Ectodermal cell (in vitro differentiated cells): ENCODE data around the gene FAM53A.

Source experiments
- H3K27ac ChIP-seq: 2 replicates; pipeline ENCODE4 v1.7.0; 2013; ENCODE audit warnings: mild to moderate bottlenecking, low read depth, low read length; ENCODE audit not compliant: insufficient read depth, poor library complexity, severe bottlenecking
- H3K27me3 ChIP-seq: 2 replicates; pipeline ENCODE4 v1.7.0; 2013; ENCODE audit warnings: mild to moderate bottlenecking, low read length; ENCODE audit not compliant: insufficient read depth, control insufficient read depth, poor library complexity, severe bottlenecking
- H3K36me3 ChIP-seq: one replicate; pipeline ENCODE4 v1.7.0; 2013; ENCODE audit warnings: low read length; ENCODE audit not compliant: control insufficient read depth, insufficient read depth
- H3K4me1 ChIP-seq: one replicate; pipeline ENCODE4 v1.7.0; 2013; ENCODE audit warnings: low read length; ENCODE audit not compliant: control insufficient read depth, insufficient read depth
- H3K4me3 ChIP-seq: 2 replicates; pipeline ENCODE4 v1.7.0; 2013; ENCODE audit warnings: low read depth, low read length, control low read depth; ENCODE audit not compliant: insufficient read depth
- H3K9me3 ChIP-seq: 2 replicates; pipeline ENCODE4 v1.7.0; 2013; ENCODE audit warnings: mild to moderate bottlenecking, low read length, moderate library complexity; ENCODE audit not compliant: control insufficient read depth
- WGBS, 2 experiments: methylation state at CpG; one replicate each; pipeline ENCODE4 v1.1.7; 2013; ENCODE audit warnings: missing lambda C conversion rate in 2 of 2; 5-methylcytosine and 5-hydroxymethylcytosine counted together

FAM53A gene

DNA sequence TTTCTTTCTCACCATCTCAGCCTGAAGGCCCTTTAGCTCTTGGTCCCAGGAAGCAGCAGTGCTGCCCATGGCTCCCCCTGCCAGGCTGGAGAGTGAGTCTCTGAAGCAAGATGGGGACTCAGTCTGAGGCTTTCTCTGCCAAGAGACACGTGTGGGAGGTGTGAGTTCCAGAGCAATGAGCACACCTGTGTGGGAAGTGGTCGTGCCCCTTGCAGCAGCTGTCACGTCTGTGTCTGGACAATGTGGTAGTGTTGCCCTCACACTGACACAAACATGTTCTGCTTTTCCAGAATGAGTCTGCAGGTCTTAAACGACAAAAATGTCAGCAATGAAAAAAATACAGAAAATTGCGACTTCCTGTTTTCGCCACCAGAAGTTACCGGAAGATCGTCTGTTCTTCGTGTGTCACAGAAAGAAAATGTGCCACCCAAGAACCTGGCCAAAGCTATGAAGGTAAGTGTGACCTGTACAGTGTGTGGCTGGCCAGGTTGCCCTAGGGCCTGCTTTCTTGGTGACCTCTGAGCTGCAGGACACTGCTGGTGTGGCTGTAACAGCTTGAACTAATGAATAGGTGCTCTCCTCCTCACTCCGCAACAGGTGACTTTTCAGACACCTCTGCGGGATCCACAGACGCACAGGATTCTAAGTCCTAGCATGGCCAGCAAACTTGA is 39.2 kb upstream of the FAM53A start:
- no peak overlapping the region for H3K4me3 ChIP-seq

DNA sequence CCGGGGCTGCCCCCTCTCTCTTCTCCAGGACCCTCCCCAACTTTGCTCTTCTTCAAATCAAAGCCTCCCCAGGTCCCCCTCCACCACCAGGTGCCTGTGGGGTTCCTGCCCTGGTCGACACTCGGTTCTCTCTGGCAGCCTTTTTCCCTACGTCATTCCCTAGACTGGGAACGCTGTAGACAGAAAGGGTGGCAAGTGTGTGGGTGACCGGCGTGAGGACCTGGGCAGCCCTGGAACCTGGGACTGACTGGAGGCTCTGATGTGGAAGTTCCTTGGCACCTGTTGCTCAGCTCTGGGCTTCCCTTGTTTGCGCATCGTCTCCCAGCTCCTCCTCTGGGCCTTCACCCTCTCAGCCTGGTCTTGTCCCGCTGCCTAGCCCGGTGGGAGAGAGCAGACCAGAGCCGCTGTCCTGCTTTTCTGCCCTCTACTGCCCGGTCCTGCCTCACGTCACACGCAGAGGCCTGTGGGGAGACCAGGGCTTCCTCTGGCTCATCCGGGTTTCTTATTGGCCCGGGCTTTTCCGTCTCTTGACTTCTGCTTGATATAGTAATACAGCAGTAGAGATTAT is 38.5 kb upstream of the FAM53A start:
- H3K36me3 ChIP-seq: peaks cover 26% of the 10 kb centered on the region
- peaks cover 25% of the 10 kb centered on the region for H3K4me1 ChIP-seq
- WGBS, 2 experiments: 63 to 64% methylated on average over 18 of the region's 18 CpGs
- H3K4me3 ChIP-seq: peak overlapping the region; percentile 89
- H3K27me3 ChIP-seq: no peaks in the 10 kb centered on the region
- H3K27ac ChIP-seq: no peak overlapping the region
- H3K9me3 ChIP-seq: no peaks in the 10 kb centered on the region

More for the DNA sequence above, 39.2 kb upstream of the FAM53A start:
- H3K9me3 ChIP-seq: no peaks in the 10 kb centered on the region
- no peaks in the 10 kb centered on the region for H3K27me3 ChIP-seq
- peaks cover 25% of the 10 kb centered on the region for H3K4me1 ChIP-seq
- 91 to 93% methylated on average over 12 of the region's 12 CpGs for WGBS, 2 experiments
- peaks cover 32% of the 10 kb centered on the region for H3K36me3 ChIP-seq
- H3K27ac ChIP-seq: no peak overlapping the region

DNA sequence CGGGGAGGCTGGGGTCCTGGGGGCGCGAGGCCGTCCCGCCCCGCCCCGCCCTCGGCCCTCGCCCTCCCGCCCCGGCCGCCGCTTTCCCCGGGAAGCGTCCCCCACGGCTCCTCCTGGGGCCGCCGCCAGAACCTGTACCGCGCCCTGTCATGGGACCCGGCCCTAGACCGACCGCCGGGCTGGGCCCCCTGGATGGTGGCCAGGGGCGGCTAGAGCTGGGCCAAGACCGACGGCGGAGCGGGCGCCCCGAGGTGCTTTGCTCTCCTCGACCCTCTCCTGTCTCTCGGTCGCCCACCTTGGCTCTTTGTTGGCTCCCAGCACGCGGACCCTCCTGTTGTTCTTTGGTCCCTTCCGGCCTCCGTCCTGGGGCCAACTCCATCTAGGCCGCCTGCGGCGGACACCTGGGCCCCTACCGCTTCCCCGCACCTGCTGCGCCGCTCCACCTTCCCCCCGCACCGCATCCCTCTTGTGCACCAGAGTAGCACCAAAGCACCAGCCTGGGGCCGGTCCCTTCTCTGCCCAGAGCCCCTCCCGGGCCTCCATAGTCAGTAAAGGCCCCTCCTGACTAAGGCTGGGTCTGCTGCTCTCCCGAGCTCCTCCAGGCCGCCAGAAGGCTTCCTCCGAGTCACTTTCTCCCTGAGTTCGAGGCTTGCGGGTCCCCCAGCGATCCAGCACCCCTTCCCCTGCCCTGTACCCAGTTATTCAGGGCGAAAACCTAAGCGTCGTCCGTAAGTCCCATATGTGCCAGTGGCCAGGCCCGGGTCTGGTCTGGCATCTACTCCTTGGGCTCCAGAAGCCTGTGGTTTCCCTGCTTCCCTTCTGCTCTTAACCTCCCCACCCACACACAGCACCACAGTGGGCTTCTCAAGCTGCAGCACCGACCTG is 37.8 kb upstream of the FAM53A start:
- Histone ChIP-seq H3K4me3 (peak overlapping the region; percentile 89), H3K36me3 (peaks cover 19% of the 10 kb centered on the region), H3K27me3 (no peaks in the 10 kb centered on the region), H3K9me3 (no peaks in the 10 kb centered on the region), H3K4me1 (peaks cover 25% of the 10 kb centered on the region), H3K27ac (no peak overlapping the region)
- 2 to 3% methylated on average over 61 of the region's 61 CpGs for WGBS, 2 experiments

DNA sequence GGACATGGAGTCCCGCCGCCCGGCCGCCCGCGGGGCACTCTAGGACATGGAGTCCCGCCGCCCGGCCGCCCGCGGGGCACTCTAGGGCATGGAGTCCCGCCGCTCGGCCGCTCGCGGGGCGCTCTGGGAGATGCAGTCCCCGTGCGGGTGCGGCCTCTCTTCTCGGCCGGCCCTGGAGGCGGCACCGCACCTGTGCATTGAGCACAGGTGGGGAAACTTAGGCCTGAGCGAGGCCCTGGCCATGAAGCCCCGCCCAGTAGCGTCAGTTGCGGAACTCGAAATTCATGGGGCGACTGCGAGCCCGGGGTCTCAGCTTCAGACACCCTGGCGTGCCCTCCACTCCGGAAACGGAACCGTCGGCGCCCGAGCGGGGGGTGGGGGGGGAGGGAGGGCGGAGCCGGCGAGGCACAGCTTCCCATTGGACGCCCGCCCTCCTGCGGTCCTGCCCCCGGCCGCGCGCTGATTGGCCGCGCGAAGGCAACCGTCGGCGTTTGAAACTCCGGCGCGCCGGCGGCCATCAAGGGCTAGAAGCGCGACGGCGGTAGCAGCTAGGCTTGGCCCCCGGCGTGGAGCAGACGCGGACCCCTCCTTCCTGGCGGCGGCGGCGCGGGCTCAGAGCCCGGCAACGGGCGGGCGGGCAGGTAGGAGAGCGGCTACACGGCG is 37.0 kb upstream of the FAM53A start, which contains the start of the genes TACC3 and TMEM129:
Gene TACC3, plus strand, starts transcription at position 519 of the 663 bp plus-strand sequence. CDS start 1,901 bp downstream, outside the sequence.
Gene TMEM129, minus strand, starts transcription at position 321 of the 663 bp plus-strand sequence. CDS start 486 bp downstream, outside the sequence.
- 0% methylated on average over 73 to 82 of the region's 83 CpGs for WGBS, 2 experiments

DNA sequence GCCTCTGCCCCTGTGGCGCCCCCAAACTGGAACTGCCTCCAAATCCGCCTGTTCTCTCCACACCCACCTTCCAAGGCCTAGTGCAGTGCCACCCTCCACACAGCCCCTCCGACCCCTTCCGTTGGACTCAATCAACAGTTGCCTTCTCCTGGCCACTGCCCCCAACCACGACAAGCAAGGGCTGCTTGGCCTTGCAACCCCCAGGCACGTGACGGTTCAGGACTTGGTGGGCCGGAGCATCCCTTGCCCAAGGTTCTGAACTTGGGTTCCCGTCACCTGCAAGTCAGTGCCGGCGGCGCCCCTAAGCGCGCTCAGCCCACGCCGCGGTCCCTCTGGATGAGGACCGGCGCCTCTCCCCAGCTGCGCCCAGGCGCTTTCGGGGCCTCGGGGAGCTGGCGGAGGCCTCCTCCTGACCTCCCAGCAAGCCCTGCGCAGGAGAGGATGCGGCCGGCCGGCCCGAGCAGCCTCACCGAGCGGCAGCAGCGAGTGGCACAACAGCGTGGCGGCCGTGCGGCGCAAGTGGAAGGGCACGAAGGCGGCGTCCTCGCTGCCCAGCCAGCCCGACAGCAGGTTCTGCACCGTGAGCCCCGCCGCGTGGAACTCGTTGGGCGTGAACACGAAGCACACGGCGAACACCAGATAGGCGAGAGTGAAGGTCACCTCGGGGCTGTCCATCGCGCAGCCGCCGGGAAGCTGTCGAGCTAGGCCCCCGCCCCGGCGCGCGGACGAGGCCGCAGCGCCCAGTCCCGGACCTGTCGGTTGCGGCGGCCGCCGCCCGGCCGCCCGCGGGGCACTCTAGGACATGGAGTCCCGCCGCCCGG is 36.3 kb upstream of the FAM53A start:
- Histone ChIP-seq H3K9me3 (no peaks in the 10 kb centered on the region), H3K27me3 (no peaks in the 10 kb centered on the region), H3K36me3 (peaks cover 14% of the 10 kb centered on the region), H3K27ac (peak overlapping the region; percentile 36), H3K4me3 (peak overlapping the region; percentile 89), H3K4me1 (peaks cover 21% of the 10 kb centered on the region)
- 3 to 4% methylated on average over 79 of the region's 79 CpGs for WGBS, 2 experiments

More for the DNA sequence above, 37.0 kb upstream of the FAM53A start, which contains the start of the genes TACC3 and TMEM129:
- peaks cover 25% of the 10 kb centered on the region for H3K4me1 ChIP-seq
- H3K36me3 ChIP-seq: peaks cover 19% of the 10 kb centered on the region
- H3K9me3 ChIP-seq: no peaks in the 10 kb centered on the region
- no peaks in the 10 kb centered on the region for H3K27me3 ChIP-seq
- peak within 1 kb of the TSS; percentile 36 for H3K27ac ChIP-seq
- H3K4me3 ChIP-seq: peak within 1 kb of the TSS; percentile 89

DNA sequence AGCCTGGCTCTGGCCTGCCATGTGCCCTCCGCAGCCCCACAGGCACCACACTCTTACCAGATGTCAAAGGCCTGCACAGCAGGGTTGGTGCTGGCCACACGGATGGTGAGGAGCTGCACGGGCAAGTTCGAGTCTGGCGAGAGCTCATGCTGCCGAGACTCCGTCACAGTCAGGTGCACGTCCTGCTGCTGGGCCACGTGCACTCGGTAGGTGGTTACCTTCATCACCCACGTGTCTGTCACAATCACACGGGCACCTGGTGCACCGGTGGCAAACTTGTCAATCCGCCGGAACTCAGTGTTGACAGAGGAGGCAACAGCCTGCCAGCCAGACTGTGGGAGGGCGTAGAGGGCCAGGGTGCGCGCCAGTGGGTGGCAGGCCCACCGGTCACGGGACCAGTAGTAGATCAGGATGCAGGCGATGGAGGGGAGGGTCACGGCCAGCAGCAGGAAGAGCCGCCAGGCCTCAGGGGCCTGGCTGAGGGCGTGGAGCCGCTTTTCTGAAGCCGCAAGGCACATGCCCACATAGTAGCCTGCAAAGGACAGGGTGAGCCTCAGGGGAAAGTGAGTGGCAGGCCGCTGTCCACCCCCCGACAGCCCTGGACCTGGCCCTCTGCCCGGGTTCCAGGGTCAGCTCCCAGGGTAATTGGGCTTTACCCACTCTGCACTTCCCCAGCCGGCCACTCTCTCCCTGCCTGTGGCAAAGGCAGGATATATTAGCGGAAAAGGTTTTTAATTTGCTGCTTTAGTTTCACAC is 34.2 kb upstream of the FAM53A start:
- H3K9me3 ChIP-seq: no peaks in the 10 kb centered on the region
- H3K4me3 ChIP-seq: no peak overlapping the region
- 95% methylated on average over 31 of the region's 31 CpGs for WGBS, 2 experiments
- H3K36me3 ChIP-seq: no peaks in the 10 kb centered on the region
- peaks cover 21% of the 10 kb centered on the region for H3K4me1 ChIP-seq
- no peak overlapping the region for H3K27ac ChIP-seq
- H3K27me3 ChIP-seq: no peaks in the 10 kb centered on the region

DNA sequence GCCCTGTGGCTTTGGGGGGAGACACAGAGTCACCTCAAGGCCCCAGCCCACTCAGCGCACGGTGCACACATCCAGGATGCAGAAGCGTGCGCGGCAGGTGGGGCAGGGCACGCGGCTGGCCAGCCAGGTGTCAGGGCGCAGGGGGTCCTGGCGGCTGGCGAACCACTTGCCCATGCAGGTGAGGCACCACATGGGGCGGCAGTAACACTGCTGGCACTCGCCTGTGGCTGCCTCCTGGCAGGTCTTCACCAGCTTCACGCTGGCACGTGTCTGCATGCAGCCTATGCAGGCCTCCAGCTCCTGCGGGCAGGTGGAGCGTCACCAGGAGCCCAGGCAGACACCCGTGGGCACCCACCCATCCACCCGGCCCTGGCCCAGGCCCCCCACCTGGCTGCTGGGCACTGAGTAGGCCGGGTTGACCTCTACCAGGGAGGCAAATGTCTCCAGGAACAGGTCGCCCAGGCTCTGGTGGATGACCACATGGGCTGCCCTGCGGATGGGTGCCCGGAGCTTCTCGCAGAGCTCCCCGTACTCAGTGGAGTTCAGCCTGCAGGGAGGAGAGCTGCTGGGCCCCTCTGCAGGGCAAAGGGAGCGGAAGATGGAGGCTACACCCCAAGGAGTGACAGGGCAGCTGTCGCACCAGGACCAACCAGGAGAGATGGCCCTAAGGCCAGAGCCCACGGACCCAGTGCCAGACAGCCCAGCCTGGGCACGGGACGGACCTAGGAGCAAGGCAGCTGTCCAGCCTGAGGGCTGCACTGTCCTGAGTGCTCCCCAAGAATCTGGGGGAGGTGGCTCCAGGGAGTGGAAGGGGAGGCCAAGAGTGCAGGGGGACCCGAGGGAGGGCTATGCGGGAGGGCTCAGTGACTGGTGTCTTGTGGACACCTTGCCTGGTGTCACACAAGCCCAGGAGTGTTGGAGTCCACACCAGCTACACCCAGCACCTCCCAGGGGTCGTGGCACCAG is 33.3 kb upstream of the FAM53A start:
- H3K4me1 ChIP-seq: peaks cover 14% of the 10 kb centered on the region
- no peaks in the 10 kb centered on the region for H3K27me3 ChIP-seq
- H3K4me3 ChIP-seq: no peak overlapping the region
- no peak overlapping the region for H3K27ac ChIP-seq
- WGBS, 2 experiments: 95 to 96% methylated on average over 32 of the region's 32 CpGs
- H3K9me3 ChIP-seq: no peaks in the 10 kb centered on the region
- no peaks in the 10 kb centered on the region for H3K36me3 ChIP-seq
